ENCODE results near the gene WAS.

WAS gene

DNA sequence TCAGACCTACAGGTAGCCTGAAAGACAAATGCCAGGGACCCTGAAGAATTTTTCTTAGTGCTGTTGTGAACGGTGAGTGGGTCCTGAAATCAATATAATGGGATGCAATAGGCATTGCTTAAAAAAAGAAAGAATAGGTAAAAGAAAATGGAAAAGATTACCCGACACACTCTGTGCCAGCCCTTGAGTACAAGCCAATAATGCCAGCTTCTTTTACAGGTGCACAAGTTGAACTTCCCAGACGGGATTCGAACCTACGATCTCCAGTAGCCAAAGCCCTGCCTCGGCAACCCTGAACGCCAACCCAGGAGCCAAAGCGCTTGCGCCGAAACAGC, 53.2 kb downstream of the WAS start:
- 0 to 13% methylated on average over 5 to 8 of the region's 10 CpGs for WGBS, 2 experiments (ENCODE audit: insufficient coverage in 2 of 2)
- no peaks in the 10 kb centered on the region for H3K9me3 ChIP-seq (ENCODE audit: control insufficient read depth, low read length)
- peak overlapping the region; percentile 53 for H3K4me3 ChIP-seq (ENCODE audit: extremely low read depth, insufficient read depth, low read length, poor library complexity, severe bottlenecking)
- H3K4me1 ChIP-seq (ENCODE audit: control insufficient read depth, insufficient read depth, low read length, poor library complexity, severe bottlenecking): peaks cover 2% of the 10 kb centered on the region
- H3K27ac ChIP-seq (ENCODE audit: low read depth, low read length, severe bottlenecking): no peak overlapping the region
- H3K36me3 ChIP-seq (ENCODE audit: control insufficient read depth, insufficient read depth, low read length): no peaks in the 10 kb centered on the region

DNA sequence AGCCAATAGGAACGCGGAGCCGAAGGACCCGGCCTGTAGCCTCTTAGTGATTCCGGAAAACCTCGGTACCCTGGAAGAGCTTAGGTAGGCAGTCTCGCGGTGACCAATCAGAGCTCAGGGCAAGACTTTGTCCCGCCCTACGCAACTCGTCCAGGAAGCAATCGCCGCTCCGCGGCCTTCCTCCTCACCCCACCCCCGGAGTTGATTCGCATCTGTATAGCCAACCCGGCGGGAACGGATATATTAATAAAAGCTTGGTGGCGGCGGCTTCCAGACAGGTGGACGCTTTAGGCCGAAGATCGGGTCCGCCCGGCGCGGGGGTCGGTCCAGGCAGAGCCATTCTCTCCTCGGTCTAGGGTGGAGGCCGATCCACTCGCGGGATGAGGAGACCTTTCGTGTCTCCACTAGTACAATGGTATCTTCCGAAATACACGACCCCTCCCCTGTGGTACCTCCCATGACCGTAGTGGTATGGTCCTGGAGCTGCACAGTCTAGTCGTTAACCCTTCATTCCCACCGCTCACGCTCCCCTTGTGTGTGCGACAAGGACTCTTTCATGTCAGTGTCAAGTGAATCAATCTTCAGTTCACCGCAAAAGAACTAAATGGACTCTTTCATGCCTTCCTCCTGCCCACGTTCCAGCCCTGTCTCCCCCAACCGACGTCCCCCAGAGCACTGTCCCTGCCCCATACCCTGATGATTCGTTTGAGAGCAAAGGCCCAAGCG, 53.8 kb downstream of the WAS start:
- Histone ChIP-seq H3K27ac (ENCODE audit: low read depth, low read length, severe bottlenecking) (peak overlapping the region; percentile 83), H3K9me3 (ENCODE audit: control insufficient read depth, low read length) (no peaks in the 10 kb centered on the region), H3K36me3 (ENCODE audit: control insufficient read depth, insufficient read depth, low read length) (no peaks in the 10 kb centered on the region), H3K4me1 (ENCODE audit: control insufficient read depth, insufficient read depth, low read length, poor library complexity, severe bottlenecking) (peaks cover 2% of the 10 kb centered on the region), H3K4me3 (ENCODE audit: extremely low read depth, insufficient read depth, low read length, poor library complexity, severe bottlenecking) (peak overlapping the region; percentile 53)
- 0 to 1% methylated on average over 21 to 22 of the region's 48 CpGs for WGBS, 2 experiments (ENCODE audit: insufficient coverage in 2 of 2)

DNA sequence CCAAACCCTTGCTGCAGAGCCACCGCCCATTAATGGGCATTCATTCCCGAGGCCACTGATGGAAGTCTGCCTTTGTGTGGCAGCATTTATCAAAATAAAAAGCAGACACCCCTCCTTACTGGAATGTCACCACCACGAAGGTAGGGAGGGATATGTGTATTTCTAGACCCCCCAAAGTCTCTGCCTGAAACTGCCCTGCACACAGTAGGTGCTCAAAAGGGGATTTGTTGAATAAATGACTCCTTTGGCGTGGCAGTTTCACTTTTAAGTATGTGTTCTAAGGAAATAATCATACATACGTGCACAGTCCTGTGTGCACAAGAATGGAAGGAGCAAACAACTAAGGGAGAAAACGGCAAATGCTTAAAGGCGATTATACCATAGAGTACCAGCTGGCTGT, 54.3 kb downstream of the WAS start:
- H3K27ac ChIP-seq (ENCODE audit: low read depth, low read length, severe bottlenecking): peak overlapping the region; percentile 83
- WGBS, 2 experiments (ENCODE audit: insufficient coverage in 2 of 2): 100% methylated on average over 4 of the region's 7 CpGs; no CpG with 5 or more reads in 1 of the 2 experiments
- no peaks in the 10 kb centered on the region for H3K9me3 ChIP-seq (ENCODE audit: control insufficient read depth, low read length)
- peak overlapping the region; percentile 53 for H3K4me3 ChIP-seq (ENCODE audit: extremely low read depth, insufficient read depth, low read length, poor library complexity, severe bottlenecking)
- H3K36me3 ChIP-seq (ENCODE audit: control insufficient read depth, insufficient read depth, low read length): no peaks in the 10 kb centered on the region
- peaks cover 2% of the 10 kb centered on the region for H3K4me1 ChIP-seq (ENCODE audit: control insufficient read depth, insufficient read depth, low read length, poor library complexity, severe bottlenecking)

All from mesodermal cell (in vitro differentiated cells).